GM19328 (cell line): Measurements from ENCODE around the gene HOXB13.

Experiments
- ATAC-seq: cut with Tn5 transposase; IDR thresholded peaks from one replicate; pipeline ENCODE4 v1.9.1; 2021; ENCODE audit warnings: mild to moderate bottlenecking, moderate library complexity; ENCODE audit not compliant: unreplicated experiment

Gene HOXB13

DNA sequence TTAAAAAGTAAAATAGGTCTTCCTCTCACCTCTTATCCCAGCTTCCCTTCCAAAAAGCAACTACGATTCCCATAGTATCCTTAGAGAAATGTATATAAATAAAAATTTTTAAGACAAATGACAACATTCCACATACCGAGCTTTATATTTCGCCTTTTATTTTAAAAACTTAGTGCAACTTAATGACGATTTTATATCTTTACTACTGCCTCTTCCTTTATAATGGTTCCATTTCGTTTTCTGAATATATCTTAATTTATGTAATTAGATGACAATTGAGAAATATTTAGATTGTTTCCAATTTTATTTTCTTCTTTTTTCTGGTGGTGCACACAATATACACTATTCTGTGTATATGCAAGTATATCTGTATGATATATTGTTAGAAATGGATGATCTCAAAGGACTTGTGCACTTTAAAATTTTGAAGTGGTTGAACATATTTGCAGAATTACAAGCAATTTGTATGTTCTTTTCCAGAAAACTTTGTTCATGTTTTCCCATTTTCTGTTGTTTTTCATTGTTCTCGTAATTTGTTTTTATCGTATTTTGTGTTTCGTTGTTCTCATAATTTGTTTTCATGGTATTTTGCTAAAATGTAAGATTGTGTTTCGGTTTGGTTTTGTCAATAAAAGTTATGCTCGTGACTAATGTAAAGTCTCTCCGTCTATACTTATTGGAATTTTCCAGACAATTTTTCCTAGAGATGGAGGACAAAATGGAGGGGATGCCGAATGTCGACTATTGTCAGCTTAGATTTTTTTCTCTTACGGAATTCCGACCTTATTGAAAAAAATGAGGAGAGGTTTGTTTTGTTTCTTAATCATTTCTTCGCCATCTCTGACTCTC, 20.4 kb upstream of the HOXB13 start:
- ATAC-seq, result no peak

DNA sequence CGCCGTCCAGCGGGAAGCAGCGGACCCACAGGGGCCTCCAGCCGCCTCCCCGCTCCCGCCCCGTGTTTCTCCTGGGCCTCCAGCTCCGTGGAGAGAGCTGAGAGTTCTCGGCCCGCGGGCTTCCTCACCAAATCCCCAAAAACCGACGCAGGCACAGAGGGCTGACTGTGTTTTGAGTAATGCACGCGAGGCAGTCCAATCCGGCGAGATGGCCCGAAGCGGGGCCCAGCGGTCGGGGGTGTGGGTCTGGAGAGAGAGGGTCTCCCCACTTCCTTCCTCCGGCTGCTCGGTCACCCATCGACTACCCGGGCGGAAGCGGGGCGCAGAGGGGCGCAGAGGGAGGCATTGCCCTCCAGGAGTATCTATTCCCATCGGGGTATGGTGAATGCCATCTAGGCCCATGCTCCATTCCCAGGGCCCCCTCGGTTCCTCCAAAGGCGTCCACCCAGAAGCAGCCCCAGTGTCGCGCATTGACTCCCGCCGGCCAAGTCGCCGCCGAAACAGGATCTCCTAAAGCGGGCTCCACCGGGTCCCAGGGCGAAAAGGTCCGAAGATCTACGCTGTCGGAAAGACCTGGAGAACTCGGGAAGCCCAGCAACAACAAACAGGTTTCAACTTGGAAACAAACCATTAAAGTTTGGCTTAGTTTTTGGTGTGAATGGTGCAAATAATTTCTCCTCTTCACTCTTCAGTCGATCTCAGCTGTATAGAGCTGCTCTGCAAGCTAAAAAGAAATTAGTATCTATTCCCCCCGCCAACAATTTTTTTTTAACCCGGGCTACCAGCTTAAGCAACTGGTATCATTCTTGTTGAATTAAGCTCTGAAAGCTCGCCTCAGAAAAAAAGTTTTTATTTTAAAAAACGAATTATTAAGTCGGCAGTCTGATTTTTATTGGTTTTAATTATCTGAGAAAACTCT, 19.2 kb upstream of the HOXB13 start:
- no peak for ATAC-seq

DNA sequence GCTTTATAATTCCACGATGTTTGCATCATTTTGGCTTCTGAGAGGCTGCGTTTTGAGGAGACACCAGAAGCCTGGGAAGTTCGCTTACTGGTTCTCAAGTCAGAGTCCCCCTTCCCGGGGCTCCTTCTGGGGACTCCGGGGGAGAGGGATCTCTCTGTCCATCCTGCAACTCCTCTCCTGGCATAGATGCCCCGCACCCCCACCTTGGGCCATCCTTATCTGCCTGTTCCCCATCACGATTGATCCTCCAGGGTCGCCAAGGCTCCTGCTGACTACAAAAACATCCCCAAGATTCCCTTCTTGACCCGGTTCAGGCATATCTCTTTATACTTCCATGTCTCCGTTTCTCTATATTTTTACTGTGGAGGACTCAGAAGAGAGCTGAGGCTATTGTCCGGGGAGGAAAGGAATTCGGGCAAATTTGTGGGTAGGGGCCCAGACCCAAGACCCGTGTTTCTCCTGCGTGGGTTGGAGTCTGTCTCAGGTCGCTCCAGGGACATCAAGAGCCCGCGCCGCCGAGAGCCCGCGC, 18.4 kb upstream of the HOXB13 start:
- ATAC-seq, result no peak

DNA sequence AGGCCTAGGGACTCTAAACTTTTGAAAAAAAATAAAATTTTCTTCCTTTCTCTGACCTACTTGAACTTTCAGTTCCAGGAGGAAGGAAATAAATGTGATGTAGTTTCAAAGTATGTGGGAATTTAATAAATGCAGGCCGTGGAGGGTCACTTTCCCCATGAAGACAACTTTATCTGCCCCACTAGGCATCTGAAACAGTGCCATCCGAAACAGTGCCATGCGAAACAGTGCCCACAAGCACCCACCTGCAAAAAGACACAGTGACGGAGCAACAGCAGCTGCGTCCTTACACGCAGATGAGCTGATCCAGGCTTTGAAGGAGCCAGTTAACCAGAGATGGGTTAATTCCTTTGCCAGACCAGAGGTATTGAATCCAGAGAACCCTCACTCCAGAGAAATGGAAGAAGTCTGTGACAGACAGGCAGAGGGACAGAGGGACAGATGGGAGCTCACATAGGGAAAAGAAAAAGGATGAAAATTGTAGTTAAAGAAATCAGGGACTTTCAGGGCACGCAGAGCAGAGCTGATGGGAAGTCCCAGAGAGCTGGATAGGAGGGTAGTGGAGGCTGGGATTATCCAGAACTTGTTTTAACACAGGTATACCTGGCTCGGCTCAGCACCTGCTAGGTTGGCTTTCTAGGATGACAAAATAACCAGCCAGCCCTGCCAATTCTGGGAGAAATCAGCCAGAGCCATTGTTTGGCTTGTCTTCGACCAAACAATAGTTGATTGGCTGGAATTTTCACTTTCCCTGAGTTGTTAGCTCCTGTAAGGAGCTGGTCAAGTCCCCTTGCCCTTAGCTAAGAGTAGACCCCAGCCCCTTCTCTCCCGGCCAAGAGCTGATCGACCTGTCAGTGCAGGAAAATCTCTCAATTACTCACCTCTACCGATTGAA, 17.1 kb upstream of the HOXB13 start:
- no peak for ATAC-seq

DNA sequence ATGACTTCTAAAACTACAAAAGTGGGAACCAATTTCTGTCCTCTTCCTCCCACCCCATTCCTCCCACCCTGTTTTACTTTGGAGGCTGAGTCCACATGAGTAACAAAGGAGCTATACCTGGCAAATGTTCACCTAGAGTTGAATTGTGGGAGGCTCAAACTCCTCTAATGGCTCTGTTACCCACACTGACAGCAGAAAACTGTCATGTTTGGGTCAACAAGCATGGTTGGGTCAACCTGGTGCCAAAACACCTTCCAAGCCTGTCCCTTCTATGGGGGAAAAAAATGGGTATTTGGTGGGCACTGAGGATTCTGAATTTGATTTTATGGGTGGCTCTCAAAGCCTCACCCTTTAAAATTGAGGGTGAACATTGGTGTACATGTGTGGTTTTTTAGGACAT, 12.0 kb upstream of the HOXB13 start:
- ATAC-seq, result no peak

DNA sequence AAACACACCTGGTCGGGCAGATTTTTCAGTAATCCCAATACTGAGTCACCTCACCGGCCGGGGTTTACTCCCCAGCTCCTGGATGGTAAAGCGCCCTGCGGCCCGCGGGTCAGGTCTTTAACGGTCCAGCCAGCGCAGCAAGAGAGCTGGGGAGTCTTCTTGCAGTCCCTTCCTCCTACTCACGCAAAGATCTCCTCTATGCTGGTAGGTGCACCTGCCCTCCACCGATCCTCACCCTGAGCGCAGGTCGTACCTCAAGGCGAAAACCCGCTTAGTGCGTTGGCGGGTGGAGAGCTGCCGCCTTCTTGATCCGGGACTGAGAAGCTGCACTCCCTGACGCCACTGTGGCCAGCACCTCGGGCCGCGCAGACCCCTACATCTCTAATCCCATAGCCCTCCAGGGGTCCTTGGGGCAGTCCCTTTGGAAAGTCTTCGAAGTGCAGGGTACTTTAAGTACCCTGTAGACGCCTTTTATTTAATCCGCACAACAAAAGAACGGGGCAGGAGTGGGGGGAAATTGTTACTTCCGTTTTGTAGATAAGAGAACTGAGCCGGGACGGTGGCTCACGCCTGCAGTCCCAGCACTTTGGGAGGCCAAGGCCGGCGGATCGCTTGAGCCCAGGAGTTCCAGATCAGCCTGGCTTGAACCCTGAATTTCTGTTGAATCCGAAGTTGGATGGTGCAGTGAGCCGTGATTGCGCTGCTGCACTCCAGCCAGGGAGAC, 10.4 kb upstream of the HOXB13 start:
- no peak for ATAC-seq

DNA sequence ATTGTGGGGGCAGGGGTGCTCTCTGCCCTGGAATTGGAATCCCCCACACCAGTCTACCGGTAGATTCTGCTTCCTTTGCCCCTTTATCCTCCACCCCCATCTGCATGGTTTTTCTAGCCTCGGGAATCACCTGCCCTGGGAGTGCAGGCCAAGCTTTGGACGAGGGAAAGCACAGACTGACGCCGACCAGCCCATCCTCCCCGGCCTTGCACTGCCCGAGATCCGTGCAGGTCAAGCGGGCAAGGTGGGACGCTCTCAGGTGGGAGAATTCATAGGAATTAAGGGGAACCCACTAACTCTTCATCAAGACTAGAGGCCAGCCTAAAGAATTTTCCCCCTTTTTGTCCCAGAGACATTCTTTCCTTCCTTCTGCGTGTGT, 9.9 kb upstream of the HOXB13 start:
- ATAC-seq, result no peak

DNA sequence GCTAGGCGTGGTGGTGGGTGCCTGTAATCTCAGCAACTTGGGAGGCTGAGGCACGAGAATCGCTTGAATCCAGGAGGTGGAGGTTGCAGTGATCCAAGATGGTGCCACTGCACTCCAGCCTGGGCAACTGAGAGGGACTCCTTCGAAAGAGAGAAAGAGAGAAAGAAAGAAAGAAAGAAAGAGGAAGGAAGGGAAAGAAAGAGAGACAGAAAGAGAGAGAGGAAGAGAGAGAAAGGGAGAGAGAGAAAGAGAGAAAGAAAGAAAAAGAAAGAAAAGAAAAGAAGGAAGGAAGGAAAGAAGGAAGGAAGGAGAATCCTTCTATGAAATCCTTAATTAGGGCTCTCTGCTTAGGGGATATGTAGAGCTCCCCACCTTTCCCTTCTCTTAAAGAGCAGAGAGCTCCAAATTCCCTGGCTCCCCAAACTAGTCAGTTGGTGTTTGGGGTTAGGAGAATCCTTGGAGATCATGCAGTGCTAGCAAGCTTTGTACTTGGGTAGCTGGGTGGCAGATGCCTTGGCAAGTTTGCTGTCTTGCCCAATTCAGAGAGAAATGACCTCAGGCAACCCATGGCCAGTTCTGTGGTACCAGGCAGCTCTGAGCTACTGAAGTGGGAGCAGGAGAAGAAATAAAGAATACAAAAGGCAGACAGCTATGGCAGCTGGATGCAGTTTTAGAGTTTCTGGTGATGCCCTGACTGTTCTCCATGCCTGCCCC, 8.9 kb upstream of the HOXB13 start:
- no peak for ATAC-seq

DNA sequence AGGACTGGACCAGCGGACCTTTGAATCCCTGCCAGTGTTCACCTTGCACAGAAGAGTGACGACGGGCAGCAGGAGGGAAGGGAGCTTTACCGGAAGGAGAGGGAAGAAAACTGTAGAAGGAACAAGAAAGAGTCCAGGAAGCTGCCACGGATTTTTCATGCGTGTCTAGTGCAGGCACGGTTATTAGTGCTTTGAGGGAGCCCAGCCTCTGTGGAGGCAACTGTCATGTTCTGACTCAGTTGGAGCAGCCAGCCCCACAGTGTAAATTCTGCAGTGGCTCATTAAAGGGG, 6.5 kb upstream of the HOXB13 start:
- ATAC-seq, result no peak

DNA sequence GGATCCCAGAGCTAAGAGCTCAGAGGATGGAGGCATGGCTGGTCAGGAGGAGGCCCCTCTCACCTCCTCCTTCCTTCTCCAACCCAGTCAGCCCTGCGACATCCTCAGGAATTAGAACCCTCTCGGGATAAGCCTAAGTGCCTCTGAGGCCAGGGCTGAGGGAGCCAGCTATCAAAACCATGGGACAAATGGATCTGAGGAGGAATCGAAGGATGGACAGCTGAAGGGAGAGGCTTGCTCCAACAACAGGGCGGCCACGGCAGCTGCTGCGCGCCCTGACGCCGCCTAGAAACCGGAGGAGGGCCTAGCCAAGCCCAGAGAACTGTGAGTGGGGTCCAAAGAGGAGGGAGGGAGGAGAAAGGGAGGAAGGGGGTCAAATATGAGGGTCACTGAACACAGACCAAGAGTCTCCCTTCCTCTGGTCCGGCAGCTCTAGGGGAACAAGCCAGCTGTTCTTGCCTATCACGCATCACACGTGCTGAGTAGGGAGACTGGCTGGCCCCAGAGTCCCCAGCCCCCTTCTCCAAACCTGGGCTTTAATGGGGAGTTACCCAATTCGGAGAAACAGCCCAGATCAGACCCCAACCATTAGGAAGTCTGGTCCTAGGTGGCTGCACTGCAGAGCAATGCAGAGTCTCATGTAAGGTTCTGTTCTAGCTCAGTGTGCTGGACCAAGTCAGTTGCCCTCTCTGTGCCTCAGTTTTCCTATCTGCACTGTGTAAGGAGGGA, 5.9 kb upstream of the HOXB13 start:
- ATAC-seq, result no peak

DNA sequence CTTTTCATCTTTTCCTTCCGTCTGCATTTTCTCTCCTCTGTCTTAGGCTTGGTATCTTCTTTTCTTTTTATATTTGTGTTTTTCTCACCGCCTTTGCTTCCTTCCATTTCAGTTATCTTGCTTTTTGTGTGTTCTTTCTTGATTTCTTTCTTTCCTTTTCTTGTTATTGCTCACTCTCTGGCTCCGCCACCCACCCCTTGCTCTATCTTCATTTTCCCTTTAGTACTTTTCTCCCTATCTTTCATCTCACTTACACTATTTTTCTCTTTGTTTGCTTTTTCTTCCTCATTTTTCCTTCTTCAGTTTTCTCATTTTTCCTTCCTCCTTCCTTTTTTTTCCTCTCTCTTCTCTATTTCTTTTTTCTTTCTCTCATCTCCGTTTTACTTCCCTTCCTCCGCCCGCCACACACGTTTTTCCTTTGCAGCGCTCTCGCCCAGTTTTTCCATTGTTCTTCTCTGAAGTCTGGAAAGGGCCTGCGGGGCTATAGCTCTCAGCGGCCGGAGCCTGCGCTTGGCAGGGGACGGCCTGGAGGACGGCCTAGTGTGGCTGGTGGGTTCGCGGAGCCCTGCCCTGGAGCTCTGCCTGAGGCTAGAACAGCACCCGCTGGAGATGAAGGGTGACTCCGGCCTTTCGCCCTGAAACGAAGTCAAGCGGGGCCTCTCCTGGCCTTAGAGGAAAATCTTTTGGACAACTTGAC, 5.2 kb upstream of the HOXB13 start:
- ATAC-seq, result no peak

DNA sequence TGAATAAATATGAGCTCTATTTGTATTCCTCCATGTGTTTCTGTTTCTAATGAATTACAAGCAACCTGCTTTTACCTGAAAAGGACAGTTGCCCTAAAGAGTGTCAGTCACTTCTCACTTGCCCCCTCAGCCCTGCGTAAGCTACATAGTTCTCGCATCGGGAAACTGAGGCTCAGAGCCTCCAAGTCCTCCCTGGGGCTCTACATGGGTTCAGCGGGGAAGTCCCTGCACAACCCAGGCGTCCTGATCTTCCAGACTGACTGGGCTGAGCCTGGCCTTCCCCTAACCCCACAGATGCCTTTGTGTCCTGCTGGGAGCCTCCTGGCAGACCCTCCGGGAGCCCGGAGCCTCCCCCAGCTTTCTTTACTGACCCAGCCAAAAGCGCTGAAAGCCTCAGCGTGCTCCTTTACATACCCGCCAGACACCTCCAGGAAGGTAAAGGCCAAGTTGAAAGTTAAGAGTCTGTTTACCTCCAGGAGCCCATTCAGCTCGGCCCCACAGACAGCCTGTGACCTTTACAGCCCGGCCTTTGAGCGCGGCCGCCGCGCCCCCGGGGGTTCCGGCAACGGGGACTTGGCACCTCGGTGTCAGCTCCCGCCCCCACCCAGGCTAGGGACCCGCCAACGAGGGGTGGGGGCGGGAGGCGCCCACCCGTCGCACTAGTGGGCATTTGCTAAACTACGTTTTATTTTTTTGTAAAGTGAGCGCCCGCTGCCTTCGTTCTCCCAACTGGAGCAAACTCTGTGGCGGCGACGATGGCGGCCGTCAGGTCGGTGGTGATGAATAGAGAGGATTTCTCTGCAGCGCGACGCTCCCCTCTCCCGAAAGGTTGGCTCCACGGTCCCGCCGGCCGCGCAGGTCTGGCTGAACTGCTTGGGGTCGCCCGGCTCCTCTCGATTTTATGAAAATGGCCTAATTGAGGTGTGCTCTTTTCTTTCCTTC, 4.4 kb upstream of the HOXB13 start:
- no peak for ATAC-seq

DNA sequence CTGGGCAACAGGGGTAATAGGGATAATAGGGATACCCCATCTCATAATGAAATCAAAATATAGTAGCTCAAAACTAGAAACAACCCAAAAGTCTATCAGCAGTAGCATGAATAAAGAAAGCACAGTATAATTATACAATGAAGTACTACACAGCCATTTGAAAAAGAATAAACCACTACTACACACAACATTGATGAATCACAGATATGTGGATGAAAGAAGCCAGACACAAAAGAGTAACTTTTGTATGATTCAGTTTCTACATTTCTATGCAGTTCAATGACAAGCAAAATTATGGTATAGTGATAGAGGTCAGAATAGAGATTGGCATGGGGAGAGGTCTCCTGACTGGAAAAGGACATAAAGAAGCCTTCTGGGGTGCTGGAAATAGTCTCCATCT, 2.8 kb upstream of the HOXB13 start:
- ATAC-seq, result no peak

DNA sequence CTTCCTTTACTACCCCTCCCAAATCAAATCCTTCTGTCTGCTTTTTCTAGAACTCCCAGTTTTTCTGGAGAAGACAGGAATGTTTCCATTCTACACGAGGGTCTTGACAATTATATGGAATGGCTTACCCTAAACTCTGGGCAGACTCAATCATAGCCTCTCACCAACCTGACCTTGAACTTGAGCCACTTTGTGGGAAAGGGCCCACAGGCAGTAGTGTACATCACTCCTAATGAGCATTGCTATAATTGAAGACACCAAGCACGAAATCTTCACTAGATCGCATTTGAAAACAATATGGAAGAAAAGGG, 1.6 kb upstream of the HOXB13 start:
- ATAC-seq, result no peak

DNA sequence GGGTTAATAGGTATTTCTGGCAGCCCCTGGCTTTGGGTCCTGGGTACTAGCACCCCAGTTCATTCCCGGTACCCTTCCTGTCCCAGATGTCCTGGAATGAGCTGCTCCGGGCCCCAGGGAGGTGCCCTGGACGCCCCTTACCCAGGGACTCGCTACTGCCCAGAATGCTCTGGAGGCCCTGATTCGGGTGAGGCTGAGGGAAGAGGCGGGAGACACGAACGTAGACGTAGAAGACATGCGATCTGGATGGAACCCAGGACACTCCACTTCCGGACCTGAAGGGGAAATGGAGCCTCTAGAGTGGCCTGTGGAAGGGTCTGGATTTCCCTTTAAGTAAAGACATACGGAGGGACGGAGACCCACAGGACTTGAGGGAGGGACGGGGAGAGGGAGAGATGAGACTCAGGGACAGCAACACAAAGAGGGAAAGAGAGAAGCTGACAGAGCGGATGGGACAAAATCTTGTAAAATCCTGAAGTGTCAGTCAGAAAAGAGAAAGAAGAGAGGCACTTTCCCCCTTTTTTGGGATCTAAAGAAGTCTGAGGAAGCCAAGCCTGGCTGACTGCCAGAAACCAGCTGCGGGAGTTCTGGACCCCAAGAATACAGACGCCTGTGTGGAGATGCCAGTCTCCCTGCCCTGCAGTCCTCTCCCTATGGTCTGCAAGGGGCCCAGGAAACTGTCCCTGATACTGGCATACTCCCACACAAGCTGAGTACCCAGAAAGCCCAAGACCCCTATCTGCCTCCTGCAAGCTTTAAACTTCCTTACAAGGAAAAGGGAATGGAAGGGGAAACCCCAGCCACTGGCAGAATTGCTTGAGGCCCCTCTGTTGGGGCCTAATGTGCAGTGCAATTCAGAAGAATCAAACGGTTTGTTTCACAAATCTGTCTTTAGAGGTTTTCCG, 1.0 kb upstream of the HOXB13 start:
- no peak for ATAC-seq

DNA sequence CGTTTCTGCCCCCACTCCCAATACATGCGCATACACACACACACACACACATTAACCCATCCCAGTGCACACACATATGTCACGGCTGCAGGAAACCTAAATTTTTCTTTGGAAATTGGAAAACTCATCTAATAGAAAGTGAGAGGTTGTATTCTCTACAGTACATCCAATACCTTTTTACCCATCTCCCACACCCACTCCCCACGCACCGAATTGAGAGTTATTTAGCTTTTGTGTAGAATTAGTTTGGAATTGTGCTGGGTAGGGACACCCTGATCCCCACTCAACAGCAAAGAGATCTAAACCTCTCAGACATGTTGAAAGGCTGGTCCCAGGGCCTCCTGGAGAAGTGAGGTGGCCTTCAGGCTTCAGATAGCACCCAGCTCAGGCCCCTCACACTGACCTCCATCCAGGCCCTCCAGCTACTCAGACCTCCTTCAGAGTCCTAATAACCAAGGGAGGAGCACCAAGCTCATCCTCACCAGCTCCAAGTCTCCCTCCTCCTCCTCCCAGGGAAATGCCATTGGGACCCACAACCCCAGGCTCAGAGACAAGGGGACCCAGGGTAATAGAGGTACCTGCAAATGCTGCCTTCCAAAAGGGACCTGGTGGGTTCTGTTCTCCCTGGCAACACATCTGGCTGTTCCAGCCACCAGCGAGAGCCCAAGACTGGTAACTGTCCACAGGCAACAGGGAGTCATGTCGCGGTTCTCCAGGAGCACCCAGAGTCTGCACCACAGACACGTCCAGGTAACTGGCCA, 955 bp downstream of the HOXB13 start:
- no peak for ATAC-seq
